Measurements from ENCODE around the gene ELL2.

ELL2 gene

GRCh38 chr5:95969055-95969454, 7.4 kb upstream of the ELL2 start:
- no peak overlapping the region for H3K4me3 ChIP-seq (ENCODE audit: low read depth, low read length)
- TF ChIP-seq CTCF (IDR thresholded peaks at IDR 0.05; ENCODE audit: low read depth, low read length): no peak

- no peak for TF ChIP-seq CTCF (IDR thresholded peaks at IDR 0.05; ENCODE audit: low read depth, low read length)
- no peak overlapping the region for H3K4me3 ChIP-seq (ENCODE audit: low read depth, low read length)
Measured at GRCh38 chr5:95967236-95967635, 5.6 kb upstream of the ELL2 start.

GRCh38 chr5:95966005-95966404, 4.4 kb upstream of the ELL2 start:
- no peak overlapping the region for H3K4me3 ChIP-seq (ENCODE audit: low read depth, low read length)
- TF ChIP-seq CTCF (IDR thresholded peaks at IDR 0.05; ENCODE audit: low read depth, low read length): no peak

GRCh38 chr5:95963650-95964410, 2.2 kb upstream of the ELL2 start:
- no peak for TF ChIP-seq CTCF (IDR thresholded peaks at IDR 0.05; ENCODE audit: low read depth, low read length)
- no peak overlapping the region for H3K4me3 ChIP-seq (ENCODE audit: low read depth, low read length)

GRCh38 chr5:95962785-95963184, 1.1 kb upstream of the ELL2 start:
- no peak overlapping the region for H3K4me3 ChIP-seq (ENCODE audit: low read depth, low read length)
- no peak for TF ChIP-seq CTCF (IDR thresholded peaks at IDR 0.05; ENCODE audit: low read depth, low read length)

GRCh38 chr5:95962475-95962773, 773 bp upstream of the ELL2 start:
- peak overlapping the region; percentile 99 for H3K4me3 ChIP-seq (ENCODE audit: low read depth, low read length)
- no peak for TF ChIP-seq CTCF (IDR thresholded peaks at IDR 0.05; ENCODE audit: low read depth, low read length)

GRCh38 chr5:95960667-95961616, 709 bp downstream of the ELL2 start:
- peak; percentile 60 for TF ChIP-seq CTCF (IDR thresholded peaks at IDR 0.05; ENCODE audit: low read depth, low read length)
- H3K4me3 ChIP-seq (ENCODE audit: low read depth, low read length): peak overlapping the region; percentile 99

All from WI38 (cell line).